ENCODE results near the gene OVCA2.

The OVCA2 gene

GRCh38 chr17:2015314-2015713 is 26.5 kb upstream of the OVCA2 start:
- DNase-seq: no peak

GRCh38 chr17:2016494-2016893 is 25.3 kb upstream of the OVCA2 start:
- DNase-seq: no peak

- DNase-seq: no peak
Measured at GRCh38 chr17:2017274-2017941, 24.4 kb upstream of the OVCA2 start.

DNA sequence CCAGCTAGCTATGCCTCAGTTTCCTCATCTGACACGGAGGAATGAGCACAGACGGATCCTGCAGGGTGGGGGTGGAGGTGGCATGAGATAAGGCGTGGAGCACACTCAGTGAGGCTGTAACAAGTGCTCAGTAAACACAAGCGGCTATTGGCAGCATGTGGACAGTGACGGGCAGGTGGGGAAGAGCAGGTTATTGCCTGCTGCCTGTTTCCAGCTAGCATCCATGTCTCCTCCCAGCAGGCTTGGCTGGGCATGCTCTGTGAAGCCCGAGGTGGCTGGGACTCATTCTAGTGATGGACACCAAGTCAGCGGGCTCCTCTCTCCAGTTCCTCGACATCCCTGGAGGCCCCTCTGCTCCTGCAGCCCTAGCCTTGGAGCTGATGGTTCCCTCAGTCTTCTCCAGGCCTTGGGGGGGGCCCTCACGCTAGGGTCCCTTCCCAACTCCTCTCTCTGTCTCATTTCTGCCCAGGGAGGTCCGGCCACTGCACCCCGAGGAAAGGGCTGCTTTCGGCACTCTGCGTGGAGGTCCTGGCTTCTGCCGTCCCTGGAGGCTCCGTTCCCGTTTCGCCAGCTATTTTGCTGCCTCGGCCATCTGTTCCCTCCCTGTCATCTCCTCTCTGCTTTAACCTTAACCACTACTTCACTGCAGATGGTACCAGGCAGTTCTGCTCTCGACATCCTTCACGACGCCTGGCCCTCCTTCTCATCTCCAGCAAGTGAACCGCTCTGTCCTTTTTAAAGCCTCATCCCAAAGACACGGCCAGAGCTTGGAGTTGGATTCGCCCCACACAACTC is 22.9 kb upstream of the OVCA2 start:
- DNase-seq: no peak

DNA sequence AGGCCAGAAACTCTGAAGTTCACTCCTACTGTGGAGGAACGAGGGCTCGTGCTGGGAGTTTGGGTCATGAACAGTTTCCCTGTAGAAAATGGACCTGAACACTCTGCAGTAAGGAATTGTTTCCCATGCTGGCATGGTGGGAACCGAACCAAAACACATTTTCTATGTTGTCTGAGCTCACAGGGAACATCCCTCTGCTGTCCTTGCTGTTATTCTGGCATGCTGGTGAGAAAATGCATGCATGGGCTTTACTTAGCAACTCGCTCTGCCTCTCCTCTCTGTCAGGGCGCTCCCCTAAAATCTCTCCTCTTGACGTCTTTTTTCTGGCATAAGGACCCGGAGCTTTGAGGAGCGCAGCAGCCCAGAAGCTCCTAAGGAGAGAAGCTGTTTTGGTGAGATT is 22.1 kb upstream of the OVCA2 start:
- no peak for DNase-seq

DNA sequence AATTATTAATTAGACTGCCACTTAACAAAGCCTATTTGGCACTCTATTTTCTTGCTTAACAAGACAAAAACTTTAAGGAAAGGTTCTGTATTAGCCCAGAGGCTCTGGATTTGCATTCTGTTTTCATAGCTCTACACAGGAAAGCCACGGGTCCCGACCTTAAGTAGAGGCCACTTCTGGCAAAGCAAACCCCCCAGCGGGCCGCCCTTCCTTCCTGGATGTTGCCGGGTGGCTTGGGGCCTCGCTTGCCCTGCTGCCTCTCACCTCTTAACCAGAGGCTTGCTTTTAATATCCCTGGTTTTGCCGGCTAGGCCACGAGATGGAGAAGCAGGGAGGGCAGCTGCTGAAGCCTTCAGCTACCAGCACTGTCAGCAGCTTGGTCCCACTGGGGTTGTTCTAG is 21.1 kb upstream of the OVCA2 start:
- no peak for DNase-seq

- DNase-seq: no peak
Measured at GRCh38 chr17:2022647-2023240, 19.1 kb upstream of the OVCA2 start.

- no peak for DNase-seq
Measured at GRCh38 chr17:2023256-2023655, 18.6 kb upstream of the OVCA2 start.

- no peak for DNase-seq
Measured at GRCh38 chr17:2023692-2024571, 17.9 kb upstream of the OVCA2 start.

DNA sequence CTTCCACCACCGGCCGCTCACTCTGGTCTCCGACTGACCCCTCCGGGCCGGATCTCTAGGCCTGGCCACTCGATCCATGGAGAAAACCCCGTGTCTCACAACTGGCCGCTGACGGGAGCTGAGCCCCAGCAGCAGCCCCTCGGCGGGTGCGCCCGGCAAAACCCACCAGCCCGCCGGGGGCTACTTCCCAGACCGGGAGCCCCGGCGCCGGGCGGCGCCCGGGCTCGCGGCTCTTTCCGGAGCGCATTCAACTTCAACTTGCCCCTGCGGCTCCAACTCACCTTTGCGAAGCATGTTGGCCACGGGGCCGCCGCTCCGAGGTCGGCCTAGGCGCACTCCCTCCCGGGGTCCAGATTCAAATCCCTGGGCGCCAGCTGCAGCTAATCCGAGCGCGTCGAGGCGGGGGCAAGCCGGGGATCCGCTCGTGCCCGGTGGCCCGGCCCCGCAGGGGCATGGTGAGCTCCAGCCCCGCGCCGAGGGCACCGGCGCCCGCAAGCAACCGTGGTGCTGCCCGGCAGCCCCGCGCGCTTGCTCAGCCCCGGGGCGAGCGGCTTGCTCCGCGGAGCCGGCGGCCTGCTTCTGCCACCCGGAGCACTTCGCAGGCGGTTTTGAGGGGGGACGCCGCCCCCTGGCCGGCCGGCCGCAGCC is 17.1 kb upstream of the OVCA2 start:
- no peak for DNase-seq

DNA sequence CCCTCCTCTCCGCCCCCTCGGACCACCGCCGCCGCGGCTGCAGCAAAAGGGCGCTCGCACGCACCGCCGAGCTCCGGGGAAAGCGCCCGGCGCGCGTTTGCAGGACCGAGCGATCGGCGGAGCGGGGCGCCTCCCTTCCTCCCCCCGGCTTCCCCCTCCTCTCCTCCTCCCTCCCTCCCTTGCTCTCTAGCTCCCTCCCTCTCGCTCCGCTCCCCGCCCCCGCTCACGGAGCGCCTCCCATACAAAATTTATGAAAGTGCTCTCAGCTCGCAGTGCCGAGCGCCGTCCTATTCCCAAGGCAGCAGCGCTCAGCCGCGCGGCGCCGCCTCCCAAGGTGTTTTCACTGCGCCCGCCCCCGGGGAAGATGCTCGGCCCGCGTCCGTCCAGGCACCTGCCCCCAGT is 16.6 kb upstream of the OVCA2 start, which contains the start of gene RTN4RL1:
TSS of gene RTN4RL1 (minus strand) at position 115 of the 402 bp plus-strand sequence. CDS start 469 bp downstream, outside the sequence.
- DNase-seq: no peak

DNA sequence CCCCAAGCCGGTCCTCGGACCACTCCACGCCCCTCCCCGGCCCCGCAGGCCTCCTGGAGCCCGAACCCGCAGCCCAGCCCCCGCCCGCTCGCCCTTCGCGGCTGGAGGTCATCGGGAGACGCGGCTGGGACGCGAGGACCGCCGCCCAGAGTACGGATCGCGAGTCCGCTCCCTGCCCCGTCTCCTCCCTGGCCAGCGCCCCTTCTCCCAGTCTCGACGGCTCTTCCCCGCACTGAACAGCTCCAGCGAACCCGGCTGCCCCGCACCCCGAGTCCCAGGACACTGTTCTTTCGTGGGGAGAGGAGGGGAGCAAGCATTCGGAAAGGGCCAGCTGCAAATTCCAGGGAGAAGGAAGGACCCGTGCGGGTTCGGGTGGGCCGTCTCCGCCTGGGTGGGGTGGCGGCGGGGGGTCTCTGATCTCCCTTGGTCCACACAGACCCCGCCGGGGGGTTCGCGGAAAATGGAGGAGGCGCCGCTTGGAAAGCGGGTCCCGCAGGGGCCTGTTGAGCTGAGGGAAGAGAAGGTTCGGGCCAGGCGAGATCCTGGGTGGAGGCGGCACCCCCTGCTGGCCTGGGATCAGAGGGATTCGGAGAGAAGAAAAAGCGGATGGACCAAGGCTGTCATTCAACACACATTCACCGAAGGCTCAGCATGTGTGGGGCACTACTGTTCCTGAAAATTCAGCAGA is 16.1 kb upstream of the OVCA2 start:
- no peak for DNase-seq

- no peak for DNase-seq
Measured at GRCh38 chr17:2027528-2028233, 14.1 kb upstream of the OVCA2 start.

DNA sequence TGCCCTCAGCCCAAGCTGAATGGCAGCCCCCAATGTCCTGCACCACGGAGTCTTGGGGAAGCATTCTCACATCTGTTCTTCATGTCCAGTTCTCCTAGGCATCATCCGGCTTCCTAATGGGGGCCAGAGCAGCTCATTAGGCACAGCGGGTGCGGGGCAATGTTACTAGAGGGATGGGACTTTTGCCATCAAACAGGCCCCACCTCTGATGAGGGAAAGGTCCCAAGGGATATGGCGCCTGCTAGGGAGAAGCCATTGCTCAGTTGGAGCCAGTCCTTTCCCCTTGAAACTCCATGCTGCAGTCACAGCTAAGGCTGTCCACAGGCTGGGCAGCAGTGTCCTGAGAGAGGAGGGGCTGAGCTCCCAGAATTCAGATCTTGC is 13.6 kb upstream of the OVCA2 start:
- DNase-seq: no peak

DNA sequence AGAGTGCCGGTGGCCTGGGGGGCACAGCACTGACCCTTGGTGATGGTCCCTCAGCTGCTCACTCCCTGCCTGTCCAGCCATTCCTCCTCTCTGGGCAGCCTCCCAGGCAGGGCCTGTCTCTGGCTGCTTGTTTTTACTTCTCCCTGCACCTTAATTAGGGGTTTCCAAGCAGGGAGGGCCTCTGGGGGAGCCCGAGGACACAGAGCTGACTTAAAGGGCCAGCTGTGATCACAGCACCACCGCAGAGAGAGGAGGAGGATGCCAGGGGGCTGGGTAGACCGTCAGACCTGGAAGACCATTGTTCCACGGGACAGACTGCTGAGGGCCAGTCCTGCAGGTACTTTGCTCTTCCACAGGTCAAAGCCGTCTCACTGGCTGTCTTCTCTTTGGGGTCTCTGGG is 13.1 kb upstream of the OVCA2 start:
- no peak for DNase-seq

- no peak for DNase-seq
Measured at GRCh38 chr17:2029911-2030778, 11.7 kb upstream of the OVCA2 start, which contains the start of gene DPH1. Gene DPH1, plus strand, starts transcription at chr17:2030153. Its CDS starts 17 bp downstream, at chr17:2030170.

GRCh38 chr17:2030779-2031163 is 11.1 kb upstream of the OVCA2 start:
- no peak for DNase-seq

DNA sequence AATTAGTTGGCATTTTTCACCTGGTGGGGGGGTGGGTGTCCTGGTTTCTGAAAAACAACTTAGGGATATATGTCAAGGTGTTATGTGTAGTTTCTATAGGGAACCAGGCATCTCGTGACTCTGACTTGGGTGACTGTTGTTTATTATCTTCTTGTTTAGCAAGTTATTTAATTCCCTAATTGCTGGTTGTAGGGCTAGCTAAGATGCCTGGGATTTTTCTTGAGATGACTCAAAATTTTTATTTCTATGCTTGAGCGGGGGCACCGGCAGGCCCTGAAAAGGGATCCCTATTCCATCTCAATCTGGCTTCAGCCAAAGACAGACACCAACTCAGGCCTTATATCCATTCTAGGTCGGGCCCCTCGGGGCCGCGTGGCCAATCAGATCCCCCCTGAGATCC is 8.7 kb upstream of the OVCA2 start:
- DNase-seq: no peak

GRCh38 chr17:2034157-2034556 is 7.7 kb upstream of the OVCA2 start:
- DNase-seq: no peak
